RCC 7860 (cell line): ENCODE measurements around the gene KCTD3.
A peak's percentile ranks its signal among the peaks of the same experiment; 100 is the strongest.

Source experiments
- DNase-seq: peaks from one replicate; pipeline ENCODE4 v3.0.0-alpha.2; 2015; ENCODE audit warnings: low spot score
- FAIRE-seq: peaks from 2 replicates; lab custom pipeline; 2012; peaks lifted over from hg19 to GRCh38; lab: Jason Lieb, UNC

Gene KCTD3

DNA sequence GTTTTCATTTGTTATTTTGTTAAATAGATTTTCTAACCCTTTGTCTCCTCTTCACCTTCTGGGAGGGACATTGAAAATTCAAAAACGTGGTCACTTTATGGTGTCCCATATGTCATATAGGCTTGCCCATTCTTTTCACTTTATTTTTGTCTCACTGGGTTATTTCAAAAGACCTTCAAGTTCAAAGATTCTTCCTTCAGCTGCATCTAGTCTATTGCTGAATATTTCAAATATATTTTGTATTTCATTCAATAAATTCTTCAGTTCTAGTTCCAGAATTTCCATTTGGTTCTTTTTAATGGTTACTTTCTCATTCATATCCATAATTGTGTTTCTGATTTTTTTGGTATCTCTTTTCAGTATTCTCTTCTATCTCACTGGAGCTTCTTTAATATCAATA lies 11.6 kb upstream of the KCTD3 start:
- DNase-seq (no peak), FAIRE-seq (no peak)

DNA sequence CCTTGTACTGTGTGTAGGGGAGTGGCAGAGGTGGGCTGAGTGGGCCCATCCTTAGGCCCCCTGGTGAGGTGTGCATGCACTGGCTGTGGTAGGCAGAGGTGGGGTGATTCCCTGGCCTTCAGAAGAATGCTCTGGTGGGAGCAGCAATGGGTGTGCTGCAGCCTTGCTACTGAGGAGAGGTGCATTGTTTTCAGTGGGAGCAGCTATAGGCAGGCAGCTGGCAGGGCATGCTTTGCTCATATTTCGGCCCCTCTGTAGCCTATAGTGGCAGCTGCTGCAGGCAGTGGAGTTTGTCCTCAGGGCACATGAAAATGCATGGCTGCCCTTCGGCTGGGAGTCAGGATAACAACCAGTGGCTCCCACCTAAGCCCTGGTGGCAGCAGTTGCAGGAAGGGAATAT lies 10.1 kb upstream of the KCTD3 start:
- no peak for FAIRE-seq
- DNase-seq = no peak

- no peak for FAIRE-seq
- no peak for DNase-seq
Observed at GRCh38 chr1:215557504-215557903, 9.6 kb upstream of the KCTD3 start.

DNA sequence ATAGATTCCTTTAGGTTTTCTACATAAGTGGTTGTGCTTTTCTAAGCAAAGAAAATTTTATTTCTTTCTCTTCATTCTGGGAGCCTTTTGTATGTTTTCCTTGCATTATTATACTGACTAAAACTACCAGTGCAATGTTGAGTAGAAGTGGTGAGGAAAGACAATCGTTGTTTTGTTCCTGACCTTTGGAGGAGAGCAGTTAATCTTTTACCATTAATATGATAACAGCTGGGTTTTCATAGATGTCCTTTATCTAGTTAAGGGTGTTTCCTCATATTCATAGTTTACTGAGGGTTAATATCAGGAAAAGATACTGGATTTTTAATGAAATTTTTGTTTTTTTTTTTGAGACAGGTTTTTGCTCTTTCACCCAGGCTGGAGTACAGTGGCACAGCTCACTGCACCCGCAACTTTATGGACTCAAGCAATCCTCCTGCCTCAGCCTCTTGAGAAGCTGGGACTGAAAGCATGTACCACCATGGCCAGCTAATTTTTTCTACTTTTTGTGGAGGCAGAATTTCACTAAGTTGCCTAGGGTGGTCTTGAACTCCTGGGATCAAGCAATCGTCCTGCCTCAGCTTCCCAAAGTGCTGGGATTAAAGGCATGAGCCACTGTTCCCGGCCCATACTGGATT lies 9.0 kb upstream of the KCTD3 start:
- DNase-seq (no peak), FAIRE-seq (no peak)

GRCh38 chr1:215567491-215568298 lies 591 bp downstream of the KCTD3 start:
- FAIRE-seq = no peak

GRCh38 chr1:215568299-215568692 lies 1.2 kb downstream of the KCTD3 start:
- FAIRE-seq = no peak
- no peak for DNase-seq

More at GRCh38 chr1:215567491-215568298, 591 bp downstream of the KCTD3 start:
- DNase-seq = peak; percentile 51

- FAIRE-seq (no peak), DNase-seq (no peak)
Observed at GRCh38 chr1:215569986-215570824, 3.1 kb downstream of the KCTD3 start.

GRCh38 chr1:215581896-215582295 lies 14.8 kb downstream of the KCTD3 start:
- FAIRE-seq (no peak), DNase-seq (no peak)

DNA sequence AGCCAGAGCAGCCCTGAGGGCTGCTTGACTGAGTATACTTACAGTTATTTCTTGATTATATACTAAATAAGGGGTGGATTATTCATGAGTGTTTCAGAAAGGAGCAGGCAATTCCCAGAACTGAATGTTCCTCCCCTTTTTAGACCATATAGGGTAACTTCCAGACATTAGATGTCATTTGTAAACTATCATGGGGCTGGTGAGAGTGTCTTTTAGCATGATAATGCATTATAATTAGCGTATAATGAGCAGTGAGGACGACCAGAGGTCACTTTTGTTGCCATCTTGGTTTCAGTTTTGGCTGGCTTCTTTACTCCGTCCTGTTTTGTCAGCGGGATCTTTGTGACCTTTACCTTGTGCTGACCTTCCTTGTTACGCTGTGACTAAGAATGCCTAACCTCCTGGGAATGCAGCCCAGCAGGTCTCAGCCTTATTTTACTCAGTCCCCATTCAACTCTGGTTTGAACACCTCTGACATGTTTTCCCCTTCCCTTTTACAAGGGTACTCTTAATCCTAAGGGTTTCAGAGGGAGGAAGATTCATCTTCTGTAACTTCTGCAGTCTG lies 16.2 kb downstream of the KCTD3 start:
- no peak for FAIRE-seq
- no peak for DNase-seq

DNA sequence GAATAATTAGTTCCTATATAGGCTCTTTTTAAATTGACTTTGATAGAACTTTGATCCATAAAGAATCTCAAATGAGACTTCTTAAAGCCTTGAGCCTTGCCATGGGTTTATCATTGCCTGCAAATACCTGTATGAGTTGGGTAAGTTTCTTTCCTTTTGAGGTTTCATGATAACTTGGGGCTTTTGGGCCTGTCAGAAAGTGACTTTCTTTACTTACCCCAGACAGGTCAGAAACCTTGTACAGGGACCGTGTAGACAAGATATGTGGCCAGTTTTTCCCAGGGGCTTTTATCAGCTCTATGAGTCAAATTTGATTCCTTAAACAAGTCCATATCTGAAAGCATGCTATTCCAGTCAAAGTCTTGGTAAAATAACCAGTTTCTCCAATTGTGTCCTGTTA lies 17.3 kb downstream of the KCTD3 start:
- DNase-seq (no peak), FAIRE-seq (no peak)

DNA sequence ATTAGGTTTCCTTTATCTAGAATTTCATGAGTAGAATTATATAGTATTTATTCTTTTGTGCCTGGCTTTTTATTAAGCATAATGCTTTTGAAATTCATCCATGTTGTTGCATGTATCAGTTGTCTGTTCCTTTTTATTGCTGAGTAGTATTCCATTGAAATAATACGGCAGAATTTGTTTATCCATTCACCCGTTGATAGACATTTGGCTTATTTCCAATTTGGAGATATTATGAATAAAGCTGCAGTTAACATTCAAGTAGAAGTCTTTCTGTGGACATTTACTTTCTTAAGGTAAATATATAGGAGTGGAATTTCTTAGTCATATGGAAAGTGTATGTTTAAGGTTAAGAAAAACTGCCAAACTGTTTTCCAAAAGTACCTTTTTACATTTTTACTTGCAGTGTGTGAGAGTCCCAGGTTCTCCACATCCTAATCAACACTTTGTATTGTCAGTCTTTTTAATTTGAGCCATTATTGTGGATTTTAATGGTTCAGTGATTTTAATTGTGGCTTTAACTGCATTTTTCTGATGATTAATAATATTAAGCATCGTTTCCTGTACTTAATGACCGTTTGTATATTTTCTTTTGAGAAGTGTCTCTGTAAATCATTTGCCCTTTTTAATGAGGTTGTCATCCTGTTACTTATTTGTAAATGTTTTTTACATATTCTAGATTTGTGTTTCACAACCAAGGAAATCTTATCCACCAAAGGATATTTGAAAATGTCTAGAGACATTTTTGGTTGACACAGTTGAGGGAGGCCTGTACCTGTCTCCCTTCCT lies 22.7 kb downstream of the KCTD3 start:
- DNase-seq (no peak), FAIRE-seq (no peak)

DNA sequence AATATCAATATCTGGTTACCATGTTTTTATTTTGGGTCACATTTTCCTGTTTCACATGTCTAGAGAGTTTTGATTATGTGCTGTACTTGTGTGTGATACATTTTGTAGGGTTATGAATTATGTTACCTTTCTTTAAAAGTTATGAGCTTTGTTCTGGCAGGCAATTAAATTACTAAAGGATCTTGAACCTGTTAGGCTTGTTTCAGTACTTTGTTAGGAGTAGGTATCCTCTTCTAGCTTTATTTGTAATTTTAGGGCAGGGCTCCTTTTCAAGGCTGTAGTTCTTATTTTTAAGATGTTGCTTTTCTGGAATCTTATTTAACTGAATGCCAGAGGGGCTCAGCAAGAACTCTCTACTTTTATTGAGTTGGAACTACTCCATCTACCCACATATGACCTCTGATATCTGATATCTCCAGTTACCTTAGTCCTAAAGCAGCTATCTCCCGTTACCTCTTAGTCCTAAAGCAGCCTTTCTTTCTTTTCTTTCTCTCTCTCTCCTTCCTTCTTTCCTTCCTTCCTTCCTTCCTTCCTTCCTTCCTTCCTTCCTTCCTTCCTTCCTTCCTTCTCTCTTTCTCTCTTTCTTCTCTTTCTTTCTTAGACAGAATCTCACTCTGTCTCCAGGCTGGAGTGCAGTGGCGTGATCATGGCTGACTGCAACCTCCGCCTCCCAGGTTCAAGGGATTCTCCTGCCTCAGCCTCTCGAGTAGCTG lies 23.8 kb downstream of the KCTD3 start:
- FAIRE-seq (no peak), DNase-seq (no peak)

- DNase-seq = no peak
Observed at GRCh38 chr1:215594640-215595039, 27.5 kb downstream of the KCTD3 start.

GRCh38 chr1:215595231-215595630 lies 28.1 kb downstream of the KCTD3 start:
- DNase-seq = peak; percentile 29
- peak; percentile 77 for FAIRE-seq

More at GRCh38 chr1:215594640-215595039, 27.5 kb downstream of the KCTD3 start:
- no peak for FAIRE-seq

DNA sequence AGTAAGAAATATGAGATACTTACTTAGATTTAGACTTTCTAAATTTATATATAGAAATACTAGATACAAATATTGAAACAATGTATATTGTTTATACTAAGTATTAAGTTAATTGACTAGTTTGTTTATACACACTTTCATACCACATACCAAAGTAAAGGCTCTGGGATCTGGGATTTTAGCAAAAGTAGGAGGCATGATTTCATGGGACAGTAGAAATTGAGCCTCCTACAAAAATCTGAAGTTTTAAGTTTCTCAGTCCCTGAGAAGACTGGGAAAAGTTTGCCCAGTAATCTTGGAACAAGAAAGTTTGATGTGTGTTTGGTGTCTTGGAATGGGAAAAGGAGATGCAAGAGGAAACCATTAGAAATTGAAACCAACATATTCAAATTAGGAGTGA lies 30.9 kb downstream of the KCTD3 start:
- no peak for FAIRE-seq
- no peak for DNase-seq

DNA sequence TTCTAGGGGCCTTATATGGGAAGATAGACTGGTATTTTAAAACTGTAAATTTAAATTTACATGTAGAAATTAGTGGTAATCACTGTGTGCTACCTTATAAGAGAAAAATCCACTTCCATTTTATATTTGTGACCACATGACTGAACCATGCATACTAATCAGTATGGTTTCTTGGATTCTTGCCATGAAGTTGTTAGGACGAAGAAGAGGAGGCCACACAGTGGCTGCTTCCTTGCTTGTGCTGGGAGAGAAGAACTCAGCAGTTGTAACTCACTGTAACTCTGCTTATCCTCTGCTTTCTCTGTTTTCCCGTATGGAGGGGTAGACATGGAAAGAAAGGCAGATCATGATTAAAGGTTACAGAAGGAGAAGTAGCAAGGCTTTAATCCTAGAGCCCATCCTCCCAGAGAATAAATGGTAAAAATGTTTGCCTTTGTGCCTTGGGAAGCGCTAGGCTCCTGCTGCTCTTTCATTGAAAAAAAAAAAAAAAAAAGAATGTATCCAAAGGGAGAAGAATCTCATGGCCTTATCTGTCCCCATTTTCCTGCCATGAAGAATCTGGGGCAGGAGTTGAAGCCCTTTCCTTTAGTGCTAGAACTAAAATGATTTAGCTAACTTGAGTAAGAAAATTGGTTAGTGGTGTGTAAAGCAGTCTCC lies 32.4 kb downstream of the KCTD3 start:
- no peak for DNase-seq
- FAIRE-seq = no peak

DNA sequence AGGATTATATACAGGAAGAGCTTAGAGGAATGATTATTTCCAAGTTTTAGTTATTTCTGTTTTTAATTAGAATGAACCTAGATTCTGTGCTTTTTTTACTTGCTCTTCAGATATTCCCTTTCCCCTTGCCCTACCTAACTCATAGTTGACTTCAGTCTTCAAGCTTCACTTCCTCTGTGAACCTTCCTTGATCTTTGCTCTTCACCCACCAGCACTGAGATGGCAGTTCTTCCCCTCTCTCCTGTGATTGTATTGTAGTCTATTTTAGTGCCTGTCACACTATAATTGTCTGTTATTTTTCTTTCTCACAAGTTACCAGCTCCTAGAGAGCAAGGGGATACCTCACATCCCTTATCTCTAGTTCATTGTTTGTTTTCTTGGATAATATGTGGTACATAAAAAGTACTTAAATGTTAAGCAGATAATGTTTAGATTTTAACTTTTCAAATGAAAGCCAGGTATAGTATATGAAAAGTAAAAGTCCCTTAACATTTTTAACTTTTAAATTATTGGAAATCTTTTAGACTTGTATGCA lies 33.2 kb downstream of the KCTD3 start:
- DNase-seq = no peak
- no peak for FAIRE-seq

- DNase-seq (no peak), FAIRE-seq (no peak)
Observed at GRCh38 chr1:215600867-215601266, 33.8 kb downstream of the KCTD3 start.

GRCh38 chr1:215601276-215601675 lies 34.2 kb downstream of the KCTD3 start:
- no peak for FAIRE-seq
- DNase-seq = no peak
